ENCODE data around the gene SF3A2. TPM values are rescaled to one million over a fixed set of nuclear protein-coding genes. Genes with fewer than 3 reads are reported as not detected.
A peak's percentile ranks its signal among the peaks of the same experiment; 100 is the strongest.

The SF3A2 gene
- total RNA-seq, 1 experiment from 2014 or later = 184 TPM

GRCh38 chr19:2252055-2252796 lies 15.6 kb downstream of the SF3A2 start:
- no peak for DNase-seq (ENCODE audit: low spot score)
- Mint-ChIP-seq H3K27ac (no peak overlapping the region), H3K36me3 (no peaks in the 10 kb centered on the region), H3K9me3 (no peaks in the 10 kb centered on the region), H3K4me1 (peaks cover 3% of the 10 kb centered on the region; the same call in 1 of the 2 replicates), H3K4me3 (peak overlapping the region; percentile 61; the same call in 1 of the 2 replicates), H3K27me3 (ENCODE audit: low read depth) (peaks cover 35% of the 10 kb centered on the region)
- TF ChIP-seq EMX1 (CRISPR knock-in tag; IDR thresholded peaks at IDR 0.05) = no peak
- TF ChIP-seq, protein P1, sequence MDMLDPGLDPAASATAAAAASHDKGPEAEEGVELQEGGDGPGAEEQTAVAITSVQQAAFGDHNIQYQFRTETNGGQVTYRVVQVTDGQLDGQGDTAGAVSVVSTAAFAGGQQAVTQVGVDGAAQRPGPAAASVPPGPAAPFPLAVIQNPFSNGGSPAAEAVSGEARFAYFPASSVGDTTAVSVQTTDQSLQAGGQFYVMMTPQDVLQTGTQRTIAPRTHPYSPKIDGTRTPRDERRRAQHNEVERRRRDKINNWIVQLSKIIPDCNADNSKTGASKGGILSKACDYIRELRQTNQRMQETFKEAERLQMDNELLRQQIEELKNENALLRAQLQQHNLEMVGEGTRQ (CRISPR knock-in tag; IDR thresholded peaks at IDR 0.05) = no peak
- TF ChIP-seq AFF4 (CRISPR knock-in tag; IDR thresholded peaks at IDR 0.05; ENCODE audit: borderline replicate concordance) = no peak
- TF ChIP-seq ZNF416 (CRISPR knock-in tag; IDR thresholded peaks at IDR 0.05) = no peak
- TF ChIP-seq JAZF1 (CRISPR knock-in tag; IDR thresholded peaks at IDR 0.05) = no peak
- no peak for TF ChIP-seq RELA (CRISPR knock-in tag; IDR thresholded peaks at IDR 0.05; ENCODE audit: borderline replicate concordance)
- no peak for TF ChIP-seq PRRX2 (CRISPR knock-in tag; IDR thresholded peaks at IDR 0.05)
- no peak for TF ChIP-seq ETV6 (CRISPR knock-in tag; IDR thresholded peaks at IDR 0.05)
- no peak for TF ChIP-seq ATF1 (CRISPR knock-in tag; IDR thresholded peaks at IDR 0.05)
- TF ChIP-seq, protein P2, sequence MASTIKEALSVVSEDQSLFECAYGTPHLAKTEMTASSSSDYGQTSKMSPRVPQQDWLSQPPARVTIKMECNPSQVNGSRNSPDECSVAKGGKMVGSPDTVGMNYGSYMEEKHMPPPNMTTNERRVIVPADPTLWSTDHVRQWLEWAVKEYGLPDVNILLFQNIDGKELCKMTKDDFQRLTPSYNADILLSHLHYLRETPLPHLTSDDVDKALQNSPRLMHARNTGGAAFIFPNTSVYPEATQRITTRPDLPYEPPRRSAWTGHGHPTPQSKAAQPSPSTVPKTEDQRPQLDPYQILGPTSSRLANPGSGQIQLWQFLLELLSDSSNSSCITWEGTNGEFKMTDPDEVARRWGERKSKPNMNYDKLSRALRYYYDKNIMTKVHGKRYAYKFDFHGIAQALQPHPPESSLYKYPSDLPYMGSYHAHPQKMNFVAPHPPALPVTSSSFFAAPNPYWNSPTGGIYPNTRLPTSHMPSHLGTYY (CRISPR knock-in tag; IDR thresholded peaks at IDR 0.05) = no peak
- TF ChIP-seq IRF2 (CRISPR knock-in tag; IDR thresholded peaks at IDR 0.05; ENCODE audit: borderline replicate concordance, low read depth) = no peak
- TF ChIP-seq, protein P3, sequence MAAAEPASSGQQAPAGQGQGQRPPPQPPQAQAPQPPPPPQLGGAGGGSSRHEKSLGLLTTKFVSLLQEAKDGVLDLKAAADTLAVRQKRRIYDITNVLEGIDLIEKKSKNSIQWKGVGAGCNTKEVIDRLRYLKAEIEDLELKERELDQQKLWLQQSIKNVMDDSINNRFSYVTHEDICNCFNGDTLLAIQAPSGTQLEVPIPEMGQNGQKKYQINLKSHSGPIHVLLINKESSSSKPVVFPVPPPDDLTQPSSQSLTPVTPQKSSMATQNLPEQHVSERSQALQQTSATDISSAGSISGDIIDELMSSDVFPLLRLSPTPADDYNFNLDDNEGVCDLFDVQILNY (CRISPR knock-in tag; IDR thresholded peaks at IDR 0.05) = no peak
- no peak for TF ChIP-seq ARID4B (CRISPR knock-in tag; IDR thresholded peaks at IDR 0.05; ENCODE audit: borderline replicate concordance)
- no peak for TF ChIP-seq SMAD3 (CRISPR knock-in tag; IDR thresholded peaks at IDR 0.05; ENCODE audit: borderline replicate concordance)
- TF ChIP-seq TEAD1 (CRISPR knock-in tag; IDR thresholded peaks at IDR 0.05) = no peak
- no peak for TF ChIP-seq NR2C2 (CRISPR knock-in tag; IDR thresholded peaks at IDR 0.05)
- TF ChIP-seq ZNF121 (CRISPR knock-in tag; IDR thresholded peaks at IDR 0.05) = no peak
- TF ChIP-seq HMGXB4 (CRISPR knock-in tag; IDR thresholded peaks at IDR 0.05) = no peak
- no peak for TF ChIP-seq RORB (CRISPR knock-in tag; IDR thresholded peaks at IDR 0.05)
- no peak for TF ChIP-seq ELF4 (CRISPR knock-in tag; IDR thresholded peaks at IDR 0.05; ENCODE audit: low read depth)
- ChIA-PET CTCF (interaction anchor here (1.2 to 6.2 kb wide), 13 partner anchors 9 to 101 kb away, joined by 4 to 65 read pairs (median 12); partner anchors contain the start of genes AP3D1 and LINGO3), POLR2A (interaction anchor here (1.0 kb wide), 1 partner anchor 22 kb away, joined by 3 read pairs; no protein-coding TSS in a partner anchor)
- ATAC-seq = no peak
